Liver (tissue), 3 donors: ENCODE data around the gene CDK17.

Experiments used
- ATF3 ChIP-seq: IDR thresholded peaks from 2 replicates; pipeline ENCODE4 v1.6.1; 2016; ENCODE audit warnings: antibody characterized with exemption
- CTCF ChIP-seq: fragments of 150-350 bp; IDR thresholded peaks from 2 replicates; pipeline ENCODE4 v1.5.1; 2017; ENCODE audit warnings: improper control_type of control experiment, low read depth, low read length; ENCODE audit not compliant: missing input control
- EGR1 ChIP-seq, 2 donors: IDR thresholded peaks; 2 replicates each; pipeline ENCODE4 v1.6.1; 2016 to 2018; ENCODE audit warnings: antibody characterized with exemption in 2 of 2, low read depth in 2 of 2
- GABPA ChIP-seq, 2 donors: IDR thresholded peaks in 1 of 2; conservative IDR thresholded peaks in 1 of 2; 2 replicates each; pipeline ENCODE4 v1.6.1; 2016; ENCODE audit warnings: antibody characterized with exemption in 2 of 2, mild to moderate bottlenecking in 1 of 2, moderate library complexity in 1 of 2
- MAX ChIP-seq: IDR thresholded peaks from 2 replicates; pipeline ENCODE4 v1.6.1; 2016; ENCODE audit warnings: antibody characterized with exemption
- RAD21 ChIP-seq, 2 donors: IDR thresholded peaks; 2 replicates each; pipeline ENCODE4 v1.6.1; 2016; ENCODE audit warnings: antibody characterized with exemption in 2 of 2, mild to moderate bottlenecking in 2 of 2
- REST ChIP-seq: IDR thresholded peaks from 2 replicates; pipeline ENCODE4 v1.6.1; 2016; ENCODE audit warnings: antibody characterized with exemption, mild to moderate bottlenecking
- RXRA ChIP-seq, 2 donors: IDR thresholded peaks; 2 replicates each; pipeline ENCODE4 v1.6.1; 2017 to 2018; ENCODE audit warnings: antibody characterized with exemption in 2 of 2, mild to moderate bottlenecking in 1 of 2
- SP1 ChIP-seq: IDR thresholded peaks from 2 replicates; pipeline ENCODE4 v1.6.1; 2018; ENCODE audit warnings: antibody characterized with exemption, mild to moderate bottlenecking
- TAF1 ChIP-seq: conservative IDR thresholded peaks from 2 replicates; pipeline ENCODE4 v1.6.1; 2016; ENCODE audit warnings: antibody characterized with exemption, mild to moderate bottlenecking
- YY1 ChIP-seq: IDR thresholded peaks from 2 replicates; pipeline ENCODE4 v1.6.1; 2016; ENCODE audit warnings: antibody characterized with exemption, mild to moderate bottlenecking
- ZBTB33 ChIP-seq: IDR thresholded peaks from 2 replicates; pipeline ENCODE4 v1.6.1; 2016; ENCODE audit warnings: antibody characterized with exemption
- donor health status: healthy.
- donor health status: healthy.

GRCh38 chr12:96424601-96425000 is 24.4 kb upstream of the CDK17 start:
- TF ChIP-seq CTCF (no peak), ZBTB33 (no peak), EGR1 (IDR thresholded peaks at IDR 0.05; ENCODE audit: low read depth in 2 of 2) (no peak), SP1 (no peak), MAX (no peak), RAD21 (IDR thresholded peaks at IDR 0.05) (no peak), RXRA (IDR thresholded peaks at IDR 0.05) (no peak), REST (no peak), ATF3 (no peak), TAF1 (no peak), YY1 (no peak), GABPA (IDR thresholded peaks at IDR 0.05 in 1 of 2, conservative IDR thresholded peaks at IDR 0.05 in 1 of 2) (no peak)
